HTERT RPE-1 (cell line): ENCODE measurements around the gene SLC15A4.

Experiments used
- in situ Hi-C: fragments of 300-500 bp; cut with MboI; formaldehyde crosslinking; loops from 4 replicates; pipeline ENCODE4 v1.14.3; 2020; ENCODE audit warnings: low sequenced_read_pairs

SLC15A4 gene

DNA sequence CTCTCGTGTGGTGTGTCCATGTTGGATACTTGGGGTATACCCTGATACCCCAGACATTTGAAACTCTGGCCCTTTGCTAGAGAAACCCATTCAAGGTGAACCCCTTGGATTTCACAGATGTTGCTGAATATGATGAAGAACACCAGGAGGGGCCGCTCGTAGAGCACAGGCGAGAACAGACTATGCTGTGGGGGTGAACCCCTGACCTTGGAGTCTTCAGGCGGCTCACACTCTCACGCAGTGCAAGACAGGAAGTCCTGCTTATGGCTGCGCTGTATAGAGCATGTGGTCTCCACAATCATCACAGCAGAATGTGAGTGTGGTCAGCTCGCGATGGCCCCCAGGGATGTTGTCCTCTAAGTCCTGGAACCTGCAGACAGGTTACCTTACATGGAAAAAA lies 60.4 kb downstream of the SLC15A4 start:
- in situ Hi-C loops, result no loop called here

DNA sequence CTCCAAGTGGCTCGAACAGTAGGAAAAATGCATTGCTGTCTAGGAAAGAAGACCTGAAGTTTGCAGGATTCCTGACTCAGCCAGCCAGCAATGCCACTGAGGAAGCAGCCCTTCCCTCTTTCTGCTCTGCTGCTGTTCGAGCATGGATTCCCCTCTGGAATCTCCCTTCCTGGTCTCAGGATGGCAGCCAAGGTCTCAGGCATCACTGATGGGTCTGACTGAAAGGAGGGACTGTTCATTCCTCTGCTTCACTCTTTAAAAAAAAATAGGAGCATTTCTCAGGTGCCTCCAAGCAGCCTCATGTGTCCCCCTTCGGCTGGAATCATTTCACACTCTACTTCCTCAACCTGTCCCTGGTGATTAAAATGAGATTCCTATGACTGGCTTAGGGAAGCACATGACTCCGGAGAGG lies 62.4 kb downstream of the SLC15A4 start:
- in situ Hi-C loops, result no loop called here

GRCh38 chr12:128755566-128755965 lies 68.2 kb downstream of the SLC15A4 start:
- in situ Hi-C loops, result no loop called here

- in situ Hi-C loops, result no loop called here
Observed at GRCh38 chr12:128754275-128754674, 69.5 kb downstream of the SLC15A4 start.

GRCh38 chr12:128753438-128753837 lies 70.3 kb downstream of the SLC15A4 start:
- in situ Hi-C loops, result no loop called here

GRCh38 chr12:128752386-128752785 lies 71.4 kb downstream of the SLC15A4 start:
- in situ Hi-C loops, result no loop called here

DNA sequence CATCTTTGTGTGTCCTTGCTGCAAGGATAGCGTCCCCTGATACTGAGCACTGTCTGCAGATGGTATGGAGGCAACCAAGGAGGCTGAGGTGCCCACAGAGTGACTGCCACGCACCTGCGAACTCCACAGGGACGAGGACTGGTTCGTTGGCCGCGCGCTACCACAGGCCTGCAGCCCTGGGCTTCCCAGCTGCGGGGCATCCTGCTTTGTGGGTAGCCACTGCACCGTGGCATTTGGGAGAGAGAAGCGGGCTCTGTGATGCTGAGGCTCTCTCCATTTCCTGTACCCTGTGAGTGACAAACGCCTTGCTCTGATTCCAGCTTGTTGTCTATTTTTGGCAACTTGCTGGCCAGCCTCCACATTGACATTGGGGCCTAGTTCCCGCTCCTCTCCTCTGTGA lies 76.3 kb downstream of the SLC15A4 start:
- in situ Hi-C loops, result no loop called here

DNA sequence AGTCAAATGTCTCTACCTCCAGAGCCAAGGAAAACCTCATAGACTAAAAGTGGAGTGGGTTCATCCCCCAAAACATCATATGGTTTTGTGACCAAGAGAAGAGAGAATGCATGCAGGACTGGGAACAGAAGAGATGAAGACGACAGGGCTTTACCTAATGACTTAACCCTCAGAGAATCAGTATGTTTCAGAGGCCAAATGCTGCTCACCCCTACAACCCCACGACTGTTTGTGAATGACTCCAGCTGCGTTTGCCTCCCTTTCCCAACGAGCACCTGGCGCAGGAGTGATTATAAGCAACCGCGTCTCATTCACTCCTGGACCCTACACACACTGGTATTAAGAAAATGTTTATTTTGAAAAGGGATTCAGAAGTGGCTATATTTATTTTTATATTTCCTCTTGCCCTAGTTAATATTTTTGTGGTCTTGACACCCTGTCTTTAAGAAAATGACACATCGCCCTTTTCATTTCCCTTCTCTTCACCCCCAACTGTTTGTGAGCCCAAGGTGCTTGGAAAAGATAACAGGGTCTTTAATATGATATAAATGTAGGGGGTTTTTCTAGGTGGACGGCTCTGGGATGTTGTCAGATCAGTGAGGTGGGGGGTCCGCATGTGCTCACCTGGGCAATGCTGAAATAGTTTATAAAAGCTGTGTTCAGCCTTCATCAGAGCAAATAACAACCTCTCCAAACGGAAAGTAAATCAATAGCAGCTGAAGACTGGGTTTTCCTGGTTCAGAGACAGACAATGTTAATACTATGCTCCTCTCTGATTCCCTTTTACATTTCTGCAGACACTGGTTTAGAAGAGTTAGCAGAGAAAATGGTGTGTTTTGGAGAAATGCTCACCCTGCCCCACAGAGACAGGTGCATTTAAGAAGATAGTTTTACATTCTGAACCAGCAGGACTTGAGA lies 77.7 kb downstream of the SLC15A4 start:
- in situ Hi-C loops, result no loop called here

DNA sequence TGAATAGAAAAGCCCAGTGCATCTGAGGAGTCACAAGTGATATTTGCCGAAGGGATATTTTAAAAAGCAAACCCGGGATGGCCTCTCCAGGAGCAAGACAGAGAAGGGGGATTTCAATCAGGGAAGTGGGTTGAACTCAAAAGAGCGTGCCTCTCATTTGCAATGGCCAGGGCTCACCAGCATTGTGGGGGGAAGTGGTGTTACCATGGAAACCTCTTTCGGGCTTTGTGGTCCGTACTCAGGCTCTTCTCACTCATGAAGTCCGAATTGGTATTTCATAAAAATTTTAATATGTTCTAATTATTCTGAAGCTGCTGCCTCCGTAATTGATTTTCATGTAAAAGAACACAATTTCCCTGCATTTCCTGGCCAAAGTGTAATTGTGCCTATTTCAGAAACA lies 79.8 kb downstream of the SLC15A4 start:
- in situ Hi-C loops, result no loop called here
